Esophagus muscularis mucosa (tissue), 4 donors: ENCODE data around the gene DOCK4.

ENCODE experiments used
- CTCF ChIP-seq, 3 experiments: fragments of 200-600 bp in 2 of 3; fragments of 450-650 bp in 1 of 3; sonication (generic) in 2 of 3; IDR thresholded peaks; one replicate each; pipeline ENCODE4 v1.5.1; 2017 to 2019; ENCODE audit warnings: antibody characterized with exemption in 3 of 3, mild to moderate bottlenecking in 2 of 3, moderate library complexity in 1 of 3
- EP300 ChIP-seq: sonication (generic); formaldehyde crosslinking; IDR thresholded peaks from one replicate; pipeline ENCODE4 v1.6.1; 2017; ENCODE audit warnings: antibody characterized with exemption
- POLR2A ChIP-seq: fragments of 450-650 bp; IDR thresholded peaks from one replicate; pipeline ENCODE4 v1.6.1; 2017; ENCODE audit warnings: antibody characterized with exemption, moderate library complexity, mild to moderate bottlenecking, low read depth
- POLR2AphosphoS5 ChIP-seq, 2 donors: sonication (generic); formaldehyde crosslinking; IDR thresholded peaks; one replicate each; pipeline ENCODE4 v1.6.1; 2017; ENCODE audit warnings: antibody characterized with exemption in 2 of 2

DNA sequence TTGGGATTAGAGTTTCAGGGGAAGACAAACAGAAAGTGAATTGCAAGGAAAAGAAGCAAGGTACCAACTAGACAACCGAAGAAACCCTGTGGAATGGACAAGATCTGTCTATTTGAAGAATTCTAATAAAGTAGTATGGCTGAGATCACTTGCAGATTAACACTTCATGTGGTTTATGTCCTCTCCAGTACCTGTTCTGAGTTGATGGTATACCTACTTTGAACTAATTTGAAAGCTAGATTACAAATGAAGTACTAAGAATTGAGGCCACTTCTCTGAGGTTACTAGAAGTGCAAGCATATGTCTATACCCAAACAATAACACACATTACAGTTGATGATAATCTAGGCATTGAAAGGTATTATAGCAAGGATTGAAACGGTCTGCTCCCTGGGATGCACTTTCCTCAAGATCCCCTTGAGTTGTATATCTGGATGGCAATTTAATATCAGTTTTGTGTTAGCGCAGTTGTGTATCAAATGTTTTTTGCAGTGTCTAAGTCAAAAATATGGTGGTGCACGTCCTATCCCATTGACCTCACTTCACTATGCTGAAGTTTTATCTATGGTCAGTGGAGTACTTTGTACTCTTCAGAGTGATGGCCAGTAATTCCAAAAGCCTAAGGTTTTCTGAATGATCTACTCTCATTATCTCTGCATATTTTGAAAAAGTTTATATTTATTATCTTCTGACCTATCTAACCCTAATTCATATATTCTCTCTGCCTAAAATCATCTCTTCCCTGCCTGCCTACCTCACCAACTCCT, 26.2 kb upstream of the DOCK4 start:
- no peak for TF ChIP-seq CTCF (IDR thresholded peaks at IDR 0.05)
- TF ChIP-seq POLR2AphosphoS5 (IDR thresholded peaks at IDR 0.05): no peak
- TF ChIP-seq POLR2A: no peak
- TF ChIP-seq EP300: no peak
